A549 treated with GW870086 at 1 μM for 4 hours (cell line): ENCODE measurements around the gene YY1AP1. TPM values are rescaled to one million over a fixed set of nuclear protein-coding genes. Genes with fewer than 3 reads are reported as not detected.

Experiments used
- total RNA-seq: library from RNA; stranded (reverse); fragments of 200-300 nt; extraction: Qiagen RNA extraction; gene quantifications from 5 replicates; pipeline ENCODE4 v1.2.3, GENCODE V29; 2022; ENCODE audit warnings: low read depth

The YY1AP1 gene, protein sequence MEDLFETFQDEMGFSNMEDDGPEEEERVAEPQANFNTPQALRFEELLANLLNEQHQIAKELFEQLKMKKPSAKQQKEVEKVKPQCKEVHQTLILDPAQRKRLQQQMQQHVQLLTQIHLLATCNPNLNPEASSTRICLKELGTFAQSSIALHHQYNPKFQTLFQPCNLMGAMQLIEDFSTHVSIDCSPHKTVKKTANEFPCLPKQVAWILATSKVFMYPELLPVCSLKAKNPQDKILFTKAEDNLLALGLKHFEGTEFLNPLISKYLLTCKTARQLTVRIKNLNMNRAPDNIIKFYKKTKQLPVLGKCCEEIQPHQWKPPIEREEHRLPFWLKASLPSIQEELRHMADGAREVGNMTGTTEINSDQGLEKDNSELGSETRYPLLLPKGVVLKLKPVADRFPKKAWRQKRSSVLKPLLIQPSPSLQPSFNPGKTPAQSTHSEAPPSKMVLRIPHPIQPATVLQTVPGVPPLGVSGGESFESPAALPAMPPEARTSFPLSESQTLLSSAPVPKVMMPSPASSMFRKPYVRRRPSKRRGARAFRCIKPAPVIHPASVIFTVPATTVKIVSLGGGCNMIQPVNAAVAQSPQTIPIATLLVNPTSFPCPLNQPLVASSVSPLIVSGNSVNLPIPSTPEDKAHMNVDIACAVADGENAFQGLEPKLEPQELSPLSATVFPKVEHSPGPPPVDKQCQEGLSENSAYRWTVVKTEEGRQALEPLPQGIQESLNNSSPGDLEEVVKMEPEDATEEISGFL
- 42.1 to 47.2 TPM (median 47.0 TPM) in 5 replicates for total RNA-seq

DNA sequence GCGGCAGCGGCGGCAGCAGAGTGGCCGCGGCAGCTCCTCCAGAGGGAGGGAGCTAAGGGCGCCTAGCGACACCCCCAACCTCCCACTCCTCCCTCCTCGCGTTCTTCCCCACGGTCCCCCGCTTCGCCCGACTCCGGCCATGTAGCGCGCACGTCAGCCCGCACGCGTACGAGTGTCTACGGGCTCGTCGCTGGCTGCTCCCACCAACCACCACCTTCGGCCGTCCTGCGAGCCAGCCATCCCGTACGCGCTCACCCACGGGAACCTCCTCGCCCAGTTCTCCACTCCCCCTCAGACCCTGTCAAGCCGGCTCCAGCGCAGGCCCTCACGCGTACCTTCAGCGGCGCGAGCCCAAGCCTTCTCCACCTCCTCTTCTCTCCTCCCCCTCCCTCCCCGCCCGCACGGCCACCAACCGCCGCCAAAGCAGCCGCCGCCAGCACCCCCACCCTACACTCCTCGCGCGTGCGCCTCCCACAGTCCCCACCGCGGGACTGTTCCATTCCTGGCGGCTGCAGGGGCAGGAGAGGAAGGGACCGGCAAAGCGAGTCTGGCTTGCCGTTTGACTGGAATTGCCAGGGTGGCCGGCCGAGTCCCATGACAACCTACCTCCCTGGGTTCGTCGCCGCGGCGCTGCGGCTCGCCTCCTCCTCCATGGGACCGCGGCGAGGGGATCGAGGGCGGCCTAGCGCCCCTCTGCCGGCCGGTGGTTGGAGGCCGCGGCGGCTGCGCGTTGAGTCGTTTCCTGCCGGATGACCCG is at the start of gene YY1AP1:
TSS of gene YY1AP1 (minus strand) at position 451 of the 757 bp plus-strand sequence. CDS start 8,338 bp downstream, outside the sequence.

DNA sequence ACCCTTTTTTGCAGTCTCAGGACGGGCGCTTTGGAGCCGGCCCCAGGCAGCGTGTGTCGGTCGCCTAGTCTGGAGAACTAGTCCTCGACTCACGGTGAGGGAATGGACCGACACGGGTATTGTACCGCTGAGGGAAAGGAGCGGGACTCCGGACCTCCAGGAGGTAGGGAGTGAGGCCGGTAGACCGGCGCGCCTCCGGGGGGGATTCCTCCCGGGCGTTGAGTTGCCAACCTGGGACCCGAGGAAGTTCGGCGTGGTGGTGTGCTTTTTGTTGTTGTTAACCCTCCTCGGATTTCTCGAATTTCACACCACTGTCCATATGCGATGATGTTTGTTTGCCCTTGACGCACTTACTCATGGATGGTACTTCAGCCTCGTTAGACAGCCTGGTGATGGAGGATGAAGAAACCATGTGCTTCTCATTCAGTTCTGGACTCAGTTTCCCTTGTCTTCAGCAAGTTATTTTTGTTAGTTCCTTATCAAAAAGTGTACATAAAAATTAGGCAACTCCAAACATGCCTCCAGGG is 570 bp upstream of the YY1AP1 start, which contains the start of gene DAP3:
TSS of gene DAP3 (plus strand) at position 11 of the 527 bp plus-strand sequence. CDS start 20,689 bp downstream, outside the sequence.

DNA sequence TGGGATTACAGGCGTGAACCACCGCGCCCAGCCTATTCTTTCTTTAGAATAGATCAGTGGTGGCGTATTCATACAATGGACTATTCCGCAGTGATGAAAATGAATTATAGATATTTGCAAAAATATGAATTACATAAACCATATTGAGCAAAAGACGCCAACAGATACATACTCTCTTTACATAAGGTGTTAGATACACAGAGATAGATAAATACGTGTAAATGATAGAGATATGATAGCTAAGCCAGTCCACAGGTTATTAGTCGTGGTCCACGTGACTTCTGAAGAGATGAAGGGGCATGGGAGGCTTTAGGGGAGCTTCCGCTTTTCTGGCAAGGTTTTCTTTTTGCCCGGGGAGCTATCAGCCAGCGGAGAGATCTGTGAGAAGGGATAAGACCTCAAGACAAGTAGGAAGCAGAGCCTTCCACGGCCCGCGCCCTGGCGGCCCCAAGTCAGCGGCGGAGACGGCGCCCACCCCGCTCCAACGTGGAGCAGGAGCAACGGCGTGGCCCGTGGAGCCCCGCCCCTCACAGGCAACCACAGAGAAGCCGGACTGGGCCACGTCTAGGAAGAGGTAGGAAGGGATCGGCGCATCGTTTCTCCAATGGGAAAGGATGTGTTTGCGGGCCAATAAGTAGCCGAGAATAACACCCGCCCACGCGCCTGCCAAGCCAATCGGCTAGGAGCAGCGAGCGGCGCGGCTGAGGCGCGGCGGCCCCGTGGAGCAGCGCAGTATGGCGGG is 78.9 kb downstream of the YY1AP1 start, which contains the start of gene MSTO1:
TSS of gene MSTO1 (plus strand) at position 704 of the 742 bp plus-strand sequence. CDS start at position 735, 31 bp downstream.

Other genes starting within 250 kb of the YY1AP1 start
- 7.2 to 12.7 TPM (median 11.4 TPM) in 5 replicates for gene ASH1L, start 126.0 kb downstream of the YY1AP1 start, total RNA-seq
- 38.7 to 45.2 TPM (median 40.7 TPM) in 5 replicates for gene MSTO1, start 78.6 kb downstream of the YY1AP1 start, total RNA-seq
- gene DAP3, start 317 bp upstream of the YY1AP1 start, total RNA-seq = 107 to 131 TPM (median 117 TPM) in 5 replicates
- gene GON4L, start 168.4 kb upstream of the YY1AP1 start, total RNA-seq = 13.1 to 16.6 TPM (median 14.8 TPM) in 5 replicates
- 1.0 to 1.3 TPM (median 1.1 TPM) in 5 replicates for gene SYT11, start 170.8 kb upstream of the YY1AP1 start, total RNA-seq
- 21.5 to 24.8 TPM (median 22.5 TPM) in 5 replicates for gene RIT1, start 222.6 kb upstream of the YY1AP1 start, total RNA-seq
- gene KHDC4, start 245.6 kb upstream of the YY1AP1 start, total RNA-seq = 20.1 to 26.0 TPM (median 23.3 TPM) in 5 replicates